ENCODE measurements around the gene ZNF787.

- no peak for TF ChIP-seq FOXM1 (IDR thresholded peaks at IDR 0.05; ENCODE audit: low read depth)
- TF ChIP-seq EP300 (IDR thresholded peaks at IDR 0.05; ENCODE audit: borderline replicate concordance in 1 of 2, low read depth in 1 of 2, low read length in 1 of 2), result no peak
- no peak for TF ChIP-seq MAX (IDR thresholded peaks at IDR 0.05; ENCODE audit: low read depth)
- TF ChIP-seq TCF12 (IDR thresholded peaks at IDR 0.05), result no peak
- TF ChIP-seq SIN3A (IDR thresholded peaks at IDR 0.05; ENCODE audit: borderline replicate concordance, low read depth, low read length), result no peak
- TF ChIP-seq POLR2AphosphoS5 (IDR thresholded peaks at IDR 0.05; ENCODE audit: low read depth, low read length), result no peak
- TF ChIP-seq CTCF (IDR thresholded peaks at IDR 0.05), result no peak
- TF ChIP-seq REST (IDR thresholded peaks at IDR 0.05; ENCODE audit: low read depth, low read length), result no peak
- no peak for TF ChIP-seq USF1 (IDR thresholded peaks at IDR 0.05; ENCODE audit: borderline replicate concordance, low read depth)
- no peak for TF ChIP-seq GABPA (IDR thresholded peaks at IDR 0.05; ENCODE audit: low read depth)
- no peak for TF ChIP-seq IRF3 (IDR thresholded peaks at IDR 0.05; ENCODE audit: low read depth, low read length)
- no peak for TF ChIP-seq ELF1 (IDR thresholded peaks at IDR 0.05)
- no peak for TF ChIP-seq RFX5 (IDR thresholded peaks at IDR 0.05; ENCODE audit: low read length)
- no peak for TF ChIP-seq ZBTB33 (IDR thresholded peaks at IDR 0.05; ENCODE audit: borderline replicate concordance, low read depth)
These were observed 2.2 kb downstream of the ZNF787 start for GRCh38 chr19:56118666-56119581.

All from SK-N-SH (cell line).